ENCODE results near the gene ANXA2. TPM values are rescaled to one million over a fixed set of nuclear protein-coding genes. Genes with fewer than 3 reads are reported as not detected.

Gene ANXA2
- total and polyA plus RNA-seq, 2 donors (not counting 1 experiment from before 2014, with no cell fraction given): 116 to 133 TPM

DNA sequence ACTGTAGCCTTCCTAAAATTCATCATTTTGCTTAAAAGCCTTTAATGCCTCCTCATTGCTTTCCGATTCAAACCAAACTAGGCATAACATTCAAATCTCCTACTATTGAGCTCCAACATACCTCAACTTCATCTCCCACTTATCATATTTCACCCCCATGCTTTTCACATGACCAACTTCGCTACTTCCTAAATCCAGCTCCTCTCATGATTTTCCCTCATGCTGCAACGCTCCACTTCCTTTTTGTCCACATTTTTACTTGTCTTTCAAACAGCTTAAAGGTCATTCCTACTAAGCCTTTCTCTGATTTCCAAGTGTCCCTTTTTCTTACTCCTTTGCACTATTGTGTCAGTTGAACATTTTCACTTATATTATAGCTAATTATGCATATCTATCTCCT lies 20.3 kb upstream of the ANXA2 start:
- ChIA-PET CTCF (interaction anchor here (1.0 to 1.2 kb wide), 2 partner anchors 15 to 59 kb away, joined by 3 to 5 read pairs; no protein-coding TSS in a partner anchor), POLR2A (interaction anchor here (0.7 kb wide), 1 partner anchor 20 kb away, joined by 4 read pairs; no protein-coding TSS in a partner anchor)
- no peak for DNase-seq
- no peak overlapping the region for H3K9ac ChIP-seq (ENCODE audit: low read length)
- no peaks in the 10 kb centered on the region for H3K4me1 ChIP-seq (ENCODE audit: control insufficient read depth in 2 of 2, insufficient read depth in 2 of 2, low read length in 2 of 2)
- no peaks in the 10 kb centered on the region for H3K9me3 ChIP-seq (ENCODE audit: control extremely low read depth in 1 of 3, control insufficient read depth in 2 of 3, insufficient read depth in 1 of 3, low read length in 2 of 3)
- H3K27ac ChIP-seq (ENCODE audit: low read length in 2 of 2): no peak overlapping the region
- Mint-ChIP-seq H3K4me3 (no peak overlapping the region), H3K4me1 (no peaks in the 10 kb centered on the region), H3K9me3 (ENCODE audit: insufficient read depth) (no peaks in the 10 kb centered on the region), H3K27ac (no peak overlapping the region), H3K27me3 (no peaks in the 10 kb centered on the region)
- TF ChIP-seq, protein P1, sequence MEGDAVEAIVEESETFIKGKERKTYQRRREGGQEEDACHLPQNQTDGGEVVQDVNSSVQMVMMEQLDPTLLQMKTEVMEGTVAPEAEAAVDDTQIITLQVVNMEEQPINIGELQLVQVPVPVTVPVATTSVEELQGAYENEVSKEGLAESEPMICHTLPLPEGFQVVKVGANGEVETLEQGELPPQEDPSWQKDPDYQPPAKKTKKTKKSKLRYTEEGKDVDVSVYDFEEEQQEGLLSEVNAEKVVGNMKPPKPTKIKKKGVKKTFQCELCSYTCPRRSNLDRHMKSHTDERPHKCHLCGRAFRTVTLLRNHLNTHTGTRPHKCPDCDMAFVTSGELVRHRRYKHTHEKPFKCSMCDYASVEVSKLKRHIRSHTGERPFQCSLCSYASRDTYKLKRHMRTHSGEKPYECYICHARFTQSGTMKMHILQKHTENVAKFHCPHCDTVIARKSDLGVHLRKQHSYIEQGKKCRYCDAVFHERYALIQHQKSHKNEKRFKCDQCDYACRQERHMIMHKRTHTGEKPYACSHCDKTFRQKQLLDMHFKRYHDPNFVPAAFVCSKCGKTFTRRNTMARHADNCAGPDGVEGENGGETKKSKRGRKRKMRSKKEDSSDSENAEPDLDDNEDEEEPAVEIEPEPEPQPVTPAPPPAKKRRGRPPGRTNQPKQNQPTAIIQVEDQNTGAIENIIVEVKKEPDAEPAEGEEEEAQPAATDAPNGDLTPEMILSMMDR (IDR thresholded peaks at IDR 0.05): no peak
- no peak for TF ChIP-seq EZH2 (IDR thresholded peaks at IDR 0.05; ENCODE audit: borderline replicate concordance, insufficient read depth, low read depth, low read length, poor library complexity, severe bottlenecking)
- no peaks in the 10 kb centered on the region for H4K20me1 ChIP-seq (ENCODE audit: control insufficient read depth, insufficient read depth, low read length, poor library complexity, severe bottlenecking)
- peaks cover 2 to 7% of the 10 kb centered on the region in 2 experiments for H3K36me3 ChIP-seq (replicated peaks in 1 of 2; ENCODE audit: control extremely low read depth in 1 of 2, control insufficient read depth in 1 of 2, extremely low read depth in 1 of 2, insufficient read depth in 2 of 2, low read length in 1 of 2)
- no peak overlapping the region for H2AFZ ChIP-seq (ENCODE audit: insufficient read depth, low read depth, low read length, poor library complexity, severe bottlenecking)
- no peaks in the 10 kb centered on the region for H3K27me3 ChIP-seq (replicated peaks in 1 of 4; ENCODE audit: control extremely low read depth in 1 of 4, control insufficient read depth in 3 of 4, insufficient read depth in 4 of 4, low read length in 3 of 4)
- ATAC-seq (ENCODE audit: low read depth): no peak
- intact Hi-C loops (cut with micrococcal nuclease): no loop called here
- WGBS (ENCODE audit: insufficient coverage): 97% methylated on average over 3 of the region's 3 CpGs
- no peaks in the 10 kb centered on the region for H3K79me2 ChIP-seq (ENCODE audit: control insufficient read depth, insufficient read depth, low read length)
- no peak overlapping the region for H3K4me3 ChIP-seq (ENCODE audit: control extremely low read depth in 1 of 5, extremely low read depth in 1 of 5, insufficient read depth in 1 of 5, low read depth in 2 of 5, low read length in 4 of 5)
- H3K4me2 ChIP-seq (replicated peaks; ENCODE audit: low read depth, low read length, poor library complexity, severe bottlenecking): no peak overlapping the region

DNA sequence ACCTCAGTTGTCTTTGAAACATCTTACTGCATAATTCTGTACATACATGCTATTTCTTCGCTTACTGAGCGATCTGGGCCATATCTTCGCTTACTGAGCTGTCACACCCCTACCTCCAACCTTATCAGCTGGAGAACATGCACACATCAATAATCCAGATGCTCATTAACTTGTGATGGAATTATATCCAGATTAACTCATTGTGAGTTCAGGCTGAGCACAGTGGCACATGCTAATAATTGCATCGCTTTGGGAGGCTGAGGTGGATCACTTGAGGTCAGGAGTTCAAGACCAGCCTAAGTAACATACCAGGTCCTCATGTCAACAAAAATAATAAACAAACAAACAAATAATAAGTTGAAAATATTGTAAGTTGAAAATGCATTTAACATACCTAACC lies 19.3 kb upstream of the ANXA2 start:
- H3K79me2 ChIP-seq (ENCODE audit: control insufficient read depth, insufficient read depth, low read length): no peaks in the 10 kb centered on the region
- TF ChIP-seq EZH2 (IDR thresholded peaks at IDR 0.05; ENCODE audit: borderline replicate concordance, insufficient read depth, low read depth, low read length, poor library complexity, severe bottlenecking): no peak
- TF ChIP-seq, protein P1 (IDR thresholded peaks at IDR 0.05): no peak
- no peaks in the 10 kb centered on the region for H3K9me3 Mint-ChIP-seq (ENCODE audit: insufficient read depth)
- no peaks in the 10 kb centered on the region for H4K20me1 ChIP-seq (ENCODE audit: control insufficient read depth, insufficient read depth, low read length, poor library complexity, severe bottlenecking)
- no peak overlapping the region for H3K27ac ChIP-seq (ENCODE audit: low read length in 2 of 2)
- H3K9me3 ChIP-seq (ENCODE audit: control extremely low read depth in 1 of 3, control insufficient read depth in 2 of 3, insufficient read depth in 1 of 3, low read length in 2 of 3): no peaks in the 10 kb centered on the region
- ATAC-seq (ENCODE audit: low read depth) (no peak), DNase-seq (no peak)
- 100% methylated on average over 1 of the region's 4 CpGs for WGBS (ENCODE audit: insufficient coverage)
- POLR2A ChIA-PET: no interaction called here
- H3K27me3 ChIP-seq (replicated peaks in 1 of 4; ENCODE audit: control extremely low read depth in 1 of 4, control insufficient read depth in 3 of 4, insufficient read depth in 4 of 4, low read length in 3 of 4): no peaks in the 10 kb centered on the region
- H2AFZ ChIP-seq (ENCODE audit: insufficient read depth, low read depth, low read length, poor library complexity, severe bottlenecking): no peak overlapping the region
- CTCF ChIA-PET: no interaction called here
- H3K4me3 ChIP-seq (ENCODE audit: control extremely low read depth in 1 of 5, extremely low read depth in 1 of 5, insufficient read depth in 1 of 5, low read depth in 2 of 5, low read length in 4 of 5): no peak overlapping the region
- no peak overlapping the region for H3K27ac Mint-ChIP-seq
- no peaks in the 10 kb centered on the region for H3K27me3 Mint-ChIP-seq
- no peak overlapping the region for H3K4me2 ChIP-seq (replicated peaks; ENCODE audit: low read depth, low read length, poor library complexity, severe bottlenecking)
- H3K36me3 ChIP-seq (replicated peaks in 1 of 2; ENCODE audit: control extremely low read depth in 1 of 2, control insufficient read depth in 1 of 2, extremely low read depth in 1 of 2, insufficient read depth in 2 of 2, low read length in 1 of 2): peaks cover 2 to 4% of the 10 kb centered on the region in 2 experiments
- no peak overlapping the region for H3K4me3 Mint-ChIP-seq
- H3K9ac ChIP-seq (ENCODE audit: low read length): no peak overlapping the region
- no peaks in the 10 kb centered on the region for H3K4me1 ChIP-seq (ENCODE audit: control insufficient read depth in 2 of 2, insufficient read depth in 2 of 2, low read length in 2 of 2)
- intact Hi-C loops (cut with micrococcal nuclease): no loop called here
- H3K4me1 Mint-ChIP-seq: no peaks in the 10 kb centered on the region
